Endothelial cell of umbilical vein (primary cell): ENCODE measurements around the gene CXXC5. TPM values are rescaled to one million over a fixed set of nuclear protein-coding genes. Genes with fewer than 3 reads are reported as not detected.

Source experiments
- BruUV-seq: library from RNA; stranded (reverse); fragments of 400-500 nt; replicated peaks from 2 replicates; lab custom pipeline; 2021; lab: Mats Ljungman, UMichigan
- CTCF ChIA-PET: fragments of 300-600, 350-600 bp; sonication (Branson Sonifier 250); formaldehyde crosslinking; loops from one replicate; lab custom pipeline; 2021; ENCODE audit warnings: antibody characterized with exemption, inconsistent platforms; lab: Charles Lee
- POLR2A ChIA-PET: fragments of 300-600, 350-600 bp; sonication (Branson Sonifier 250); formaldehyde crosslinking; loops from one replicate; lab custom pipeline; 2021; ENCODE audit warnings: antibody characterized with exemption, inconsistent platforms; lab: Charles Lee
- DNase-seq: peaks from one replicate; pipeline ENCODE4 v3.0.0-alpha.2; 2011; ENCODE audit warnings: low read depth, low spot score
- FAIRE-seq: peaks from 2 replicates; lab custom pipeline; 2011; peaks lifted over from hg19 to GRCh38; lab: Jason Lieb, UNC
- H2AFZ ChIP-seq: 2 replicates; pipeline ENCODE4 v1.6.0; 2012; ENCODE audit warnings: low read depth, low read length, control low read depth, inconsistent platforms
- H3K27ac ChIP-seq: 2 replicates; pipeline ENCODE4 v1.5.1; 2011; ENCODE audit warnings: low read depth, mild to moderate bottlenecking, control low read depth, low read length, moderate library complexity; ENCODE audit not compliant: insufficient read depth
- H3K27me3 ChIP-seq, 2 experiments: 2 replicates each; pipeline versions ENCODE4 v1.6.0 to v1.6.1; 2011; ENCODE audit warnings: low read length in 2 of 2, mixed read lengths in 1 of 2; ENCODE audit not compliant: control insufficient read depth in 2 of 2, insufficient read depth in 2 of 2
- H3K36me3 ChIP-seq, 2 experiments: 2 replicates in 1 of 2; 3 replicates in 1 of 2; pipeline ENCODE4 v1.5.1; 2011; ENCODE audit warnings: low read length in 2 of 2, mild to moderate bottlenecking in 1 of 2, moderate library complexity in 1 of 2; ENCODE audit not compliant: control insufficient read depth in 2 of 2, insufficient read depth in 2 of 2; ENCODE audit errors: extremely low read depth in 1 of 2
- H3K4me1 ChIP-seq: 3 replicates; pipeline ENCODE4 v1.5.1; 2011; ENCODE audit warnings: mild to moderate bottlenecking, low read length; ENCODE audit not compliant: control insufficient read depth, insufficient read depth; ENCODE audit errors: extremely low read depth
- H3K4me2 ChIP-seq: 2 replicates; pipeline ENCODE4 v1.6.1; 2011; ENCODE audit warnings: low read length, control low read depth, mixed read lengths; ENCODE audit not compliant: insufficient read depth
- H3K4me3 ChIP-seq, 3 experiments: fragments of 200-600 bp in 1 of 3; sonication (generic), shearing (Covaris generic) in 1 of 3; replicated peaks in 1 of 3; 2 replicates each; pipeline ENCODE4 v1.5.1; 2011 to 2016; ENCODE audit warnings: control low read depth in 3 of 3, low read length in 3 of 3, mild to moderate bottlenecking in 2 of 3, inconsistent platforms in 1 of 3, low read depth in 1 of 3, moderate library complexity in 1 of 3; ENCODE audit not compliant: insufficient read depth in 1 of 3
- H3K79me2 ChIP-seq: 2 replicates; pipeline ENCODE4 v1.6.0; 2012; ENCODE audit warnings: low read length, inconsistent platforms; ENCODE audit not compliant: control insufficient read depth, insufficient read depth
- H3K9ac ChIP-seq: replicated peaks from 2 replicates; pipeline ENCODE3; 2011; ENCODE audit warnings: low read length, control low read depth; ENCODE audit not compliant: insufficient read depth; ENCODE audit errors: extremely low read depth
- H3K9me1 ChIP-seq: replicated peaks from 3 replicates; pipeline ENCODE4 v1.6.0; 2011; ENCODE audit warnings: mild to moderate bottlenecking, low read length; ENCODE audit not compliant: control insufficient read depth, insufficient read depth; ENCODE audit errors: extremely low read depth
- H3K9me3 ChIP-seq: replicated peaks from 2 replicates; pipeline ENCODE4 v1.5.1; 2012; ENCODE audit warnings: low read length, inconsistent platforms; ENCODE audit not compliant: control insufficient read depth, insufficient read depth
- H4K20me1 ChIP-seq: replicated peaks from 2 replicates; pipeline ENCODE3; 2011; ENCODE audit warnings: mild to moderate bottlenecking, low read length; ENCODE audit not compliant: control insufficient read depth, insufficient read depth; ENCODE audit errors: extremely low read depth
- CTCF ChIP-seq, 2 donors: IDR thresholded peaks; 1 replicate in 1 of 2; 2 replicates in 1 of 2; pipeline ENCODE4 v1.5.1; 2011; ENCODE audit warnings: low read length in 2 of 2, mild to moderate bottlenecking in 2 of 2, moderate library complexity in 2 of 2, control low read depth in 1 of 2, inconsistent platforms in 1 of 2, low read depth in 1 of 2; ENCODE audit not compliant: insufficient read depth in 1 of 2; ENCODE audit errors: extremely low read depth in 1 of 2
- EZH2 ChIP-seq: IDR thresholded peaks from 2 replicates; pipeline ENCODE4 v1.6.1; 2012; ENCODE audit warnings: borderline replicate concordance, low read depth, mild to moderate bottlenecking, moderate library complexity, low read length, inconsistent platforms; ENCODE audit not compliant: severe bottlenecking
- FOS ChIP-seq: IDR thresholded peaks from 2 replicates; pipeline ENCODE4 v1.6.1; 2011; ENCODE audit warnings: mild to moderate bottlenecking, low read length, moderate library complexity, borderline replicate concordance; ENCODE audit not compliant: insufficient read depth
- GATA2 ChIP-seq: IDR thresholded peaks from 2 replicates; pipeline ENCODE4 v1.7.0; 2011; ENCODE audit warnings: low read depth, mild to moderate bottlenecking, moderate library complexity, mixed read lengths, low read length; ENCODE audit not compliant: insufficient read length, insufficient read depth
- JUN ChIP-seq: IDR thresholded peaks from 2 replicates; pipeline ENCODE4 v1.6.1; 2011; ENCODE audit warnings: borderline replicate concordance, low read depth; ENCODE audit not compliant: insufficient read length, insufficient read depth
- MAX ChIP-seq: IDR thresholded peaks from 2 replicates; pipeline ENCODE4 v1.6.1; 2011; ENCODE audit not compliant: insufficient read depth, insufficient read length
- MYC ChIP-seq: IDR thresholded peaks from one replicate; pipeline ENCODE4 v1.6.1; 2011; ENCODE audit warnings: mild to moderate bottlenecking, low read depth, low read length
- POLR2A ChIP-seq: IDR thresholded peaks from 2 replicates; pipeline ENCODE4 v1.6.1; 2012; ENCODE audit warnings: low read depth, mild to moderate bottlenecking, control low read depth, low read length
- POLR2AphosphoS5 ChIP-seq: IDR thresholded peaks from 2 replicates; pipeline ENCODE4 v1.6.1; 2012; ENCODE audit warnings: low read depth, mild to moderate bottlenecking, control low read depth, low read length, moderate library complexity; ENCODE audit not compliant: insufficient read depth
- dilution Hi-C: fragments of 300-500 bp; cut with MboI; formaldehyde crosslinking; loops from one replicate; pipeline ENCODE4 v1.15.0; 2019; ENCODE audit warnings: low sequenced_read_pairs; ENCODE audit not compliant: extremely low pct_ligation_motif_present
- intact Hi-C: fragments of 100-400 bp; cut with micrococcal nuclease; formaldehyde crosslinking; loops from one replicate; pipeline ENCODE4 v1.10.0; 2022
- polyA plus RNA-seq, 4 experiments: library from polyadenylated mRNA; depleted of rRNA in 3 of 4; stranded (reverse) in 3 of 4; unstranded in 1 of 4; fragments of >200 nt; gene quantifications; 2 replicates each; pipeline versions ENCODE4 v1.2.1 to v1.2.3, GENCODE V29; 2011 to 2012; ENCODE audit warnings: missing spikeins in 1 of 4
- total RNA-seq: library from RNA; stranded (reverse); gene quantifications from 2 replicates; pipeline ENCODE4 v1.2.3, GENCODE V29; 2021

CXXC5 gene
- total and polyA plus RNA-seq, 2 donors (not counting 3 experiments of a cell fraction or from before 2014, with no cell fraction given), result 2.7 to 5.5 TPM

- Histone ChIP-seq H3K9me3 (no peaks in the 10 kb centered on the region), H3K27me3 (peaks cover 0 to 4% of the 10 kb centered on the region in 2 experiments), H3K4me1 (peaks cover 4% of the 10 kb centered on the region), H4K20me1 (no peaks in the 10 kb centered on the region), H3K27ac (no peak overlapping the region), H3K79me2 (no peaks in the 10 kb centered on the region), H3K4me2 (no peak overlapping the region), H3K4me3 (no peak overlapping the region), H2AFZ (no peak overlapping the region), H3K36me3 (no peaks in the 10 kb centered on the region), H3K9me1 (no peaks in the 10 kb centered on the region), H3K9ac (no peak overlapping the region)
- intact Hi-C loops (no loop called here), dilution Hi-C loops (loop anchor here (10.0 kb wide), 1 partner anchor 123 kb away; no protein-coding TSS in a partner anchor)
- DNase-seq (no peak), FAIRE-seq (no peak)
- TF ChIP-seq MAX (no peak), POLR2A (no peak), MYC (no peak), EZH2 (no peak), CTCF (IDR thresholded peaks at IDR 0.05; ENCODE audit: extremely low read depth in 1 of 2, insufficient read depth in 1 of 2, low read depth in 1 of 2, low read length in 2 of 2) (no peak), JUN (no peak), POLR2AphosphoS5 (no peak), GATA2 (no peak), FOS (no peak)
- ChIA-PET CTCF (interaction anchor here (3.9 kb wide), 1 partner anchor 48 kb away, joined by 13 read pairs; no protein-coding TSS in a partner anchor), POLR2A (no interaction called here)
- no TSS peak for BruUV-seq
These were observed 5.9 kb upstream of the CXXC5 start for GRCh38 chr5:139642213-139642612.
